ENCODE measurements around the gene TMEM178B. TPM values are rescaled to one million over a fixed set of nuclear protein-coding genes. Genes with fewer than 3 reads are reported as not detected.

The TMEM178B gene
- total and polyA plus RNA-seq, 10 of the 15 experiments (the other 5 are each of a cell fraction or from before 2014, with no cell fraction given) = 0.01 to 1.1 (median 0.04) TPM; not detected in 2

GRCh38 chr7:141344153-141344935, 270.5 kb downstream of the TMEM178B start:
- Histone ChIP-seq H3K9ac (ENCODE audit: control insufficient read depth, insufficient read depth, low read length) (no peak overlapping the region), H3K36me3 (ENCODE audit: control insufficient read depth in 2 of 2, insufficient read depth in 2 of 2, low read length in 1 of 2) (no peaks in the 10 kb centered on the region), H3K4me3 (no peak overlapping the region), H3K9me3 (replicated peaks; ENCODE audit: control insufficient read depth, insufficient read depth, low read length) (no peaks in the 10 kb centered on the region; the same call in 2 of the 3 replicates), H3K27me3 (replicated peaks in 1 of 2; ENCODE audit: control insufficient read depth in 2 of 2, insufficient read depth in 2 of 2, low read length in 1 of 2) (peaks cover 0 to 3% of the 10 kb centered on the region in 2 experiments; a peak in 1 of 4 replicates), H3K27ac (ENCODE audit: control insufficient read depth, insufficient read depth) (no peak overlapping the region), H2AFZ (ENCODE audit: control insufficient read depth, low read depth, low read length) (no peak overlapping the region), H3K4me1 (ENCODE audit: control insufficient read depth, insufficient read depth, low read length) (no peaks in the 10 kb centered on the region), H3K4me2 (ENCODE audit: control insufficient read depth, insufficient read depth) (no peak overlapping the region), H3K79me2 (ENCODE audit: control insufficient read depth, insufficient read depth, low read length) (no peaks in the 10 kb centered on the region), H4K20me1 (ENCODE audit: control insufficient read depth, insufficient read depth) (no peaks in the 10 kb centered on the region)
- in situ Hi-C loops (cut with MboI) = no loop called here
- no peak for ATAC-seq
- DNase-seq (ENCODE audit: low read depth, low spot score) = no peak
- ChIA-PET CTCF (interaction anchor here (0.7 kb wide), 1 partner anchor 10 kb away, joined by 3 read pairs; no protein-coding TSS in a partner anchor), POLR2A (no interaction called here), RAD21 (ENCODE audit: unreplicated experiment) (no interaction called here), SMC1A (ENCODE audit: uncharacterized antibody, unreplicated experiment) (interaction anchor here (0.8 kb wide), 1 partner anchor 166 kb away, joined by 3 read pairs; no protein-coding TSS in a partner anchor)
- 9% methylated on average over 3 of the region's 3 CpGs for WGBS (ENCODE audit: insufficient coverage, insufficient replicate concordance, low lambda C conversion rate, missing lambda C conversion rate)
- BruUV-seq (replicated peaks) = no TSS peak
- TF ChIP-seq ZBTB40 (IDR thresholded peaks at IDR 0.05; ENCODE audit: borderline replicate concordance) (no peak), NFIC (IDR thresholded peaks at IDR 0.05; ENCODE audit: low read depth, low read length) (no peak), HCFC1 (IDR thresholded peaks at IDR 0.05; ENCODE audit: low read length) (no peak), CEBPB (IDR thresholded peaks at IDR 0.05; ENCODE audit: borderline replicate concordance in 1 of 2, low read depth in 2 of 2, low read length in 2 of 2) (no peak), RBBP5 (conservative IDR thresholded peaks at IDR 0.05) (no peak), CBFB (IDR thresholded peaks at IDR 0.05; ENCODE audit: low read depth) (no peak), ZBED1 (IDR thresholded peaks at IDR 0.05; ENCODE audit: borderline replicate concordance) (no peak), ETV6 (conservative IDR thresholded peaks at IDR 0.05 in 1 of 2, IDR thresholded peaks at IDR 0.05 in 1 of 2; ENCODE audit: borderline replicate concordance in 1 of 2, low read depth in 1 of 2) (no peak), SUZ12 (IDR thresholded peaks at IDR 0.05; ENCODE audit: unreplicated experiment) (no peak), BMI1 (IDR thresholded peaks at IDR 0.05; ENCODE audit: borderline replicate concordance) (no peak), ESRRA (IDR thresholded peaks at IDR 0.05; ENCODE audit: low read length) (no peak), BRCA1 (IDR thresholded peaks at IDR 0.05; ENCODE audit: low read depth, low read length) (no peak)
- no peak for FAIRE-seq
- intact Hi-C loops (cut with micrococcal nuclease; ENCODE audit: unreplicated experiment) = no loop called here

Measured in GM12878 (cell line).